Measurements from ENCODE around the gene TMEM217.

Gene TMEM217

DNA sequence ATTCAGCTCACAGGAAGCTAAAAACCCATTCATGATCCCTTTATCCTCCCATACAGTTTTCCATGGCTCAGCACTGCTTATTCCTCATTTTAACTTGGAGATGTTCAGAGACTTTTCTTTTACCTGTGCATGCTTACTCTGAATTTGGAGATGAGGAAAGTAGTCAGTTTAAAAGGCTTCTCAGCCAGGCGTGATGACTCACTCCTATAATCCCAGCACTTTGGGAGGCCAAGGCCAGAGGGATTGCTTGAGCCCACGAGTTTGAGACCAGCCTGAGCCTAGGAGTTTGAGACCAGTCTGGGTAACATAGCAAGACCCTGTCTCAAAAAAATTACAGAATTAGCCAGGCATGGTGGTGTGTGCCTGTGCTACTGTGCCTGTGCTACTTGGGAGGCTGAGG, 30.3 kb upstream of the TMEM217 start:
- no peak for DNase-seq (ENCODE audit: low read depth)
- in situ Hi-C loops (cut with HindIII; ENCODE audit: low sequenced_read_pairs) = no loop called here
- TF ChIP-seq, protein P1, sequence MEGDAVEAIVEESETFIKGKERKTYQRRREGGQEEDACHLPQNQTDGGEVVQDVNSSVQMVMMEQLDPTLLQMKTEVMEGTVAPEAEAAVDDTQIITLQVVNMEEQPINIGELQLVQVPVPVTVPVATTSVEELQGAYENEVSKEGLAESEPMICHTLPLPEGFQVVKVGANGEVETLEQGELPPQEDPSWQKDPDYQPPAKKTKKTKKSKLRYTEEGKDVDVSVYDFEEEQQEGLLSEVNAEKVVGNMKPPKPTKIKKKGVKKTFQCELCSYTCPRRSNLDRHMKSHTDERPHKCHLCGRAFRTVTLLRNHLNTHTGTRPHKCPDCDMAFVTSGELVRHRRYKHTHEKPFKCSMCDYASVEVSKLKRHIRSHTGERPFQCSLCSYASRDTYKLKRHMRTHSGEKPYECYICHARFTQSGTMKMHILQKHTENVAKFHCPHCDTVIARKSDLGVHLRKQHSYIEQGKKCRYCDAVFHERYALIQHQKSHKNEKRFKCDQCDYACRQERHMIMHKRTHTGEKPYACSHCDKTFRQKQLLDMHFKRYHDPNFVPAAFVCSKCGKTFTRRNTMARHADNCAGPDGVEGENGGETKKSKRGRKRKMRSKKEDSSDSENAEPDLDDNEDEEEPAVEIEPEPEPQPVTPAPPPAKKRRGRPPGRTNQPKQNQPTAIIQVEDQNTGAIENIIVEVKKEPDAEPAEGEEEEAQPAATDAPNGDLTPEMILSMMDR (IDR thresholded peaks at IDR 0.05; ENCODE audit: low read depth, low read length, missing control alignments) = no peak
- H3K4me3 ChIP-seq (ENCODE audit: low read depth, low read length) = no peak overlapping the region

DNA sequence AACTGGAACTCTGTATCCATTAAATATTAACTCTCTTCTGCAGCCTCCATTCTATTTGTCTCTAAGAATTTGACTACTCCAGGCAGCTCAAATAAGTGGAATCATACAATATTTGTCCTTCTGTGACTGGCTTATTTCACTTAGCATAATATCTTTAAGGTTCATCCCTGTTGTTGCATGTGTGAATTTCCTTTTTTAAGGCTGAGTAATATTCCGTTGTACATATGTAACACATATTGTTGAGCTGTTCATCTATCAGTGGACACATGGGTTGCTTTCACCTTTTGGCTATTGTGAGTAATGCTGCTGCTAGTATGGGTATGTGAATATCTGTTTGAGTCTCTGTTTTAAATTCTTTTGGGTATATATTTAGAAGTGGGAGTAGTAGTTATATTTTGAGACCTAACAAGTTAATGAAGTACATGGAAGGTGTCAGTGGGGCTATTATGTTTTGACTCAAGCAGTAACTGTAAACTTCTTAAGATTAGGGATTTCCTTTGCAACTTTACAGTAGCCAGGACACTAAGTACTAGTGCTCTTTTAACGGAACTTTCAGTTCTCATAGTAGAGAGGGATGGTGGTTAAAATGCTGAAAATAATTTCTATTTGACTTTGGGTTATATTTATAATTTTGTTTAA, 29.7 kb upstream of the TMEM217 start:
- DNase-seq (ENCODE audit: low read depth) = no peak
- H3K4me3 ChIP-seq (ENCODE audit: low read depth, low read length) = no peak overlapping the region
- in situ Hi-C loops (cut with HindIII; ENCODE audit: low sequenced_read_pairs) = no loop called here
- TF ChIP-seq, protein P1 (IDR thresholded peaks at IDR 0.05; ENCODE audit: low read depth, low read length, missing control alignments) = no peak

DNA sequence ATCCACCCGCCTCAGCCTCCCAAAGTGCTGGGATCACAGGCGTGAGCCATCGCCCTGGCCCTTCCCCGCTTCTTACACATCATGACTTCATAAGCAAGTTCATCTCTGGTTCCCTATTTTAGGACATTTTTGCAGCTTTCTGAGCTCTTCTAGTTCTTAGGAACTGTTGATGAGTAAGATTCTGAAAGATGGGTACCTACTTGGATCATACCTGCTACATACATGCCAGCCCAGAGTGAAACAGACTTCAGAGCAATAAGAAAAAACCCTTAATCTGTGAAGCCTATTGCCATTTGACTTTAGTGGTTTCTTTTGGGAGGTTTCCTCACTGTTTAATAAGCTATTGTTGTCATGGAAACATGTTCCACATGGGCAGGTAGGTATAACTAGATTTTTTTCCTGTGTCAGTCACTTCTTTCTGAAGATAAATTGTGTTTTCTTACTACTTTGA, 27.9 kb upstream of the TMEM217 start:
- no peak for DNase-seq (ENCODE audit: low read depth)
- TF ChIP-seq, protein P1 (IDR thresholded peaks at IDR 0.05; ENCODE audit: low read depth, low read length, missing control alignments) = no peak
- in situ Hi-C loops (cut with HindIII; ENCODE audit: low sequenced_read_pairs) = no loop called here
- H3K4me3 ChIP-seq (ENCODE audit: low read depth, low read length) = no peak overlapping the region

DNA sequence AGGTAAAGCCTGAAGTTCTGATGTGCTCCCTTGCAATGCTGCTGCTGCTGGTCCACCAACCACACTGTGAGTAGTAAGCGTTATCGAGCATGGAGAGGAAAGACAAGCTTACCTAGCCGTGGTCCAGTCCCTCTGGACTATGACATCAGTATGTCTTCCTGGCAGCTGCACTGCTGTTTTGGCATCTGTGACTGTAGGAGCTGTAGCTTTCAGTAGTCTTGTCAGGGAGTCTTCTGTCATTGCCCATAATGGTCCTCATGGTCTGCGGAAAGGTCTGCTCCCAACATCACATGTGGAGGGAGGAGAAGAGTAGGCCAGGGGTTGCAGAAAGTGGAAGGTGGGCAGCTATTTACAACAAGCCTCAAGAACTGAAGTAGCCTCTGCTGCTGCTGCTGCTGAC, 26.8 kb upstream of the TMEM217 start:
- DNase-seq (ENCODE audit: low read depth) = no peak
- no peak overlapping the region for H3K4me3 ChIP-seq (ENCODE audit: low read depth, low read length)
- in situ Hi-C loops (cut with HindIII; ENCODE audit: low sequenced_read_pairs) = no loop called here
- TF ChIP-seq, protein P1 (IDR thresholded peaks at IDR 0.05; ENCODE audit: low read depth, low read length, missing control alignments) = no peak

DNA sequence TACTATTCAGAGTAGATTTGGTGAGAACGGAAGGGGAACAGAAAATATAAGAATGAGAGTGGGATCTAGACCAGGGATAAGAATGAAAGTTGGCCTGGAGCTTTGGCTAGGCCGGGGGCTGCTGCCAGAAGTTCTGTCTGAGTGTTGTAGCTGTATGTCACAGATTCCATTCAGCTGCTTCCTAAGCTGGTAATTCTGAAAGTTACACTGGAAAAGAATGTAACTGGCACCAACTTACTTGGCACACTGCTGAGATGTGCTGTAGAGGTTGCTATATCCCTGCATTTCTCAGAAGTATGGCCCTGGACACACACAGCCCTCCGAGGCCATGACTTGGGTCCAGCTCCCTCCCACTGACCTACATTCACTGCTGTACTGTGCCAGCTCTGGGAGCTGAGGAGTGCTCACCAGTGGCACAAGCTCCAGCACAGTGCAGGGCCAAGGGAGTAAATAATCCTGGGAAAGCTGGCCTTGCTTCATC, 25.8 kb upstream of the TMEM217 start:
- H3K4me3 ChIP-seq (ENCODE audit: low read depth, low read length) = no peak overlapping the region
- no peak for DNase-seq (ENCODE audit: low read depth)
- in situ Hi-C loops (cut with HindIII; ENCODE audit: low sequenced_read_pairs) = no loop called here
- TF ChIP-seq, protein P1 (IDR thresholded peaks at IDR 0.05; ENCODE audit: low read depth, low read length, missing control alignments) = no peak

DNA sequence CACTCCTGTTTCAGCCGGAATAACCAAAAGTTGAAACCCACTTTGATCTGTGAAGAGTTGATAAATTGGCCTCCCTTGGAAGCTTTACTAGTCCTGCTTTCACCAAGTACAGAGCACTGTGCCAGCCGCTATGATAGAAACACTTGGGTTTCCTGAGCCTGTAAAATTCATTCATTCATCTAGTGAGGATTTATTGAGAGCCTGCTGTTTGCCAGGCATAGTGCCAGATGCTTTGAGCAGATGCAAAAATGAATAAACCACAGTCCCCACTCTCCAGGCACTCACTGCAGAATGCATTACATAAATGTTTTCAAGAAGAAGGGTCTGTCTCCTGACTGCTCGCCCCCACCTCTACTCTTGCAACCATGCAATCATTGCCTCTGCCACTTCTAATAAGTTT, 25.3 kb upstream of the TMEM217 start:
- in situ Hi-C loops (cut with HindIII; ENCODE audit: low sequenced_read_pairs) = no loop called here
- no peak overlapping the region for H3K4me3 ChIP-seq (ENCODE audit: low read depth, low read length)
- TF ChIP-seq, protein P1 (IDR thresholded peaks at IDR 0.05; ENCODE audit: low read depth, low read length, missing control alignments) = no peak
- DNase-seq (ENCODE audit: low read depth) = peak; percentile 81
